ENCODE results near the gene GPR162.
"Not testable (repeated sequence)": the region's sequence is repeated elsewhere in the genome, so short reads cannot be mapped to it uniquely, and the experiment has no call there.

Gene GPR162

DNA sequence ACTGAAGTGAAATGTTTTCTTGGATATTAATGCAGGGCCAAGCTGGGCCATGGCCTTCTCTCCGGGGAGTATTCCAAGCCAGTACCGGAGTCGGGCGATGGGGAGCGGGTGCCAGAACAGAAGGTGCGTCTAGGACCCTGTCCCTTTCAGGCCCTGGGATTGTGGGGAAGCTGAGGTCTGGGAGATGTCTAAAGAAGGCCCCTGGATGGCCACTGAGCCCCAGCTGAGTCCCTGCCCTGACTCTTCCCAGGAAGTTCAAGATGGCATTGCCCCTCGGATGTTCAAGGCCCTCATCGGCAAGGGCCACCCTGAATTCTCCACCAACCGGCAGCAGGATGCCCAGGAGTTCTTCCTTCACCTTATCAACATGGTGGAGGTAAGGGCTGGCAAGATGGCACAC lies 38.5 kb downstream of the GPR162 start:
- no peak for DNase-seq

DNA sequence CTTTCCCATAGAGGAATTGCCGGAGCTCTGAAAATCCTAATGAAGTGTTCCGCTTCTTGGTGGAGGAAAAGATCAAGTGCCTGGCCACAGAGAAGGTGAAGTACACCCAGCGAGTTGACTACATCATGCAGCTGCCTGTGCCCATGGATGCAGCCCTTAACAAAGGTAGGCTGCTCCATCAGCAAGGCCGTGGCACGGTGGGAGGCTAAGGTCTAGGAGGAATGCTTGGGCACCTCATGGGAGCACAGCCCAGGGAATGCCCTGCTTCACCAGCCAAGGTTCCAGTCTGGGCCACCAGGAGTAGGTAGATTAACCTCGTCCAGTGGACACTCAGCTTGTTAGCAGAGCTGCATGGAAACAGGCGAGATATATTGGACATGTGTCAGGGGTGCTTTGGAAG lies 39.3 kb downstream of the GPR162 start:
- DNase-seq = no peak

DNA sequence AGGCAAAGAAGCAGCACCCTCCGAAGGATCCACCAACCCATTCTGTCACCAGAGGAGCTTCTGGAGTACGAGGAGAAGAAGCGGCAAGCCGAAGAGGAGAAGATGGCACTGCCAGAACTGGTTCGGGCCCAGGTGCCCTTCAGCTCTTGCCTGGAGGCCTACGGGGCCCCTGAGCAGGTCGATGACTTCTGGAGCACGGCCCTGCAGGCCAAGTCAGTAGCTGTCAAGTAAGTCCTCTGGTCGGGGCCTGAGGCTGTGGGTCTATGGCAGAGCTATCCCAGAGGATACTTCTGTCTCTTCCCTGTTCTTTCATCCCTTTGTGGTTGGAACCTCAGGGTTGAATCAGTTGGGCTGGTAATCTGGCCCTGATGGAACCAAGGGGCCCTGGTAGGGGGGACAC lies 39.8 kb downstream of the GPR162 start:
- DNase-seq = no peak

DNA sequence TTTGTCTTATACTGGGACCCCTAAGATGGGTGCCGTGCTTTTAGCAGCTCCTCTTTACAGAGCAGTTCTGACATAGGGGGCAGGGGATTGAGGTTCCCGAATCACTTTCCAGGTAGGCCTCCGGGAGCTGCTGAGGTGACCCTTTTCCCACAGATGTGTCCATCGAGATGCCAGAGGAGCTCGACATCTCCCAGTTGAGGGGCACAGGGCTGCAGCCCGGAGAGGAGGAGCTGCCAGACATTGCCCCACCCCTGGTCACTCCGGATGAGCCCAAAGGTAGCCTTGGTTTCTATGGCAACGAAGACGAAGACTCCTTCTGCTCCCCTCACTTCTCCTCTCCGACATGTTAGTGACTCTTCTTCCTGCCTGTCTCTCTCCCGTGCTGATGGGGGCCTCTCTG lies 41.4 kb downstream of the GPR162 start:
- DNase-seq = no peak

DNA sequence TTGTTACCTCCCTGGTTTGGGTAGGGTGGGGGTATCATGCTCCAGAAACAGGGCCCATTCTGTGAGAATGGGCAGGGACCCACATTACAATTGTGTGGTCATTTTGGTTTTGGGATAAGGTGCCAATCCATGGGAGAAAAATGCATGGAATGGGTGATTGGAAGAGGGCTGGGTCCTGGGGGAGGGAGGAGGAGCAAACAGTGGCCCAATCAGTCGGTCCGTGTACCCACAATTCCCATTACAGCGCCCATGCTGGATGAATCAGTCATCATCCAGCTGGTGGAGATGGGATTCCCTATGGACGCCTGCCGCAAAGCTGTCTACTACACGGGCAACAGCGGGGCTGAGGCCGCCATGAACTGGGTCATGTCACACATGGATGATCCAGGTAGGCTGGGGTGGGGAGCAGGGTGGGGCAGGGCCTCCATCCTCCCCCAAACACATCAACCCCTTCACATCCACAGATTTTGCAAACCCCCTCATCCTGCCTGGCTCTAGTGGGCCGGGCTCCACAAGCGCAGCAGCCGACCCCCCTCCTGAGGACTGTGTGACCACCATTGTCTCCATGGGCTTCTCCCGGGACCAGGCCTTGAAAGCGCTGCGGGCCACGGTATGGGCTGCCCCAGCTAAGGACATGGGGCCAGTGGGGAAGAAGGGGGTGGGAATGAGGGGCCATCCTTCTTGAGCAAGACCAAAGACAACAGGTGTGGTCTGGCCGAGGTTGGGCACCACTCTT lies 42.1 kb downstream of the GPR162 start:
- DNase-seq = no peak

DNA sequence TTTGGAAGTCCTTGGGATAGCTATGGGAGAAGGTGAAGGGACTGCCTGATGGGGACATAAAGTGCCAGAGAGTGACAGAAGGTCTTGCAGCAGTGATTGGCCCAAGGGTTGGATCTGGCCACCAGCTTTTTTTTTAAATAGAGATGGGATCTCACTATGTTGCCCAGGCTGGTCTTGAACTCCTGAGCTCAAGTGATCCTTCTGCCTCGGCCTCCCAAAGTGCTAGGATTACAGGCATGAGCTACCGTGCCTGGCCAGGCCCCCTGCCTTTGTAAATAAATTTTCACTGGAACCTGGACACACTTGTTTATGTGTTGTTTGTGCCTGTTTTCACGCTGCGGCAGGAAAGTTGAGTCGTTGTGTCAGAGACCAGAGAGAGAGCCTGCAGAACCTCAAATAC lies 43.7 kb downstream of the GPR162 start:
- DNase-seq = not testable (repeated sequence)

DNA sequence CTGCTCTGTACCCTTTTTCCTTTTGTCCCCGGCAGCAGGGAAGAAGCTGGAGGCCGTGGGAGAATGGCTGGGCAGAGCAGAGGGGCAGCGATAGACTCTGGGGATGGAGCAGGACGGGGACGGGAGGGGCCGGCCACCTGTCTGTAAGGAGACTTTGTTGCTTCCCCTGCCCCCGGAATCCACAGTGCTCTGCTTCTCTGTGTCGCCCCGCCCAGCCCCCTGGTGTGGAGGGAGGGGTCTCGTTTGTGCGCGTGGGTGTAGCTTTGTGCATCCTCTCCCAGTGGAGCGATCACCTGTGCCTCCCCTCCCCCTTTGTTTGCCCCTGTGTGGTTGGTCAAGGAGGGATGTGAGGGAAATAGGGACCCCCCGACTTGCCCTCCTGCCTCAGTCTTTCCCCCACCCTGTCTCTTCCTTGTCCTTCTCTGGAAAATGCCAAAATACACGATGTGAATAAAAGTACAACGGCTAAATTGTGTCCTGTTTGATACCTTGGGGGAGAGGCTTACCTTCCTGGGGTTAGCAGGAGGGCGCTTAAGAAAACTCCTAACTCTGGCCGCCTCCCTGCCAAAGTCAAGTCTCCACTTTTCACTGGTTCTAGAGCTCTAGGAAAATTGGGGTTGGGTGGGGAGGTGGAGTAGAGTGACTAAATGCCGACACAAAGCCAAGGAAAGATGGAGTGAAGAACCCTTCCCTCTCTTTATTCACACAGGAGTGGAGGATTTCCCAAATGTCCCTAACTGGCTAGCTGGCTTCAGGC lies 44.7 kb downstream of the GPR162 start:
- DNase-seq = no peak

DNA sequence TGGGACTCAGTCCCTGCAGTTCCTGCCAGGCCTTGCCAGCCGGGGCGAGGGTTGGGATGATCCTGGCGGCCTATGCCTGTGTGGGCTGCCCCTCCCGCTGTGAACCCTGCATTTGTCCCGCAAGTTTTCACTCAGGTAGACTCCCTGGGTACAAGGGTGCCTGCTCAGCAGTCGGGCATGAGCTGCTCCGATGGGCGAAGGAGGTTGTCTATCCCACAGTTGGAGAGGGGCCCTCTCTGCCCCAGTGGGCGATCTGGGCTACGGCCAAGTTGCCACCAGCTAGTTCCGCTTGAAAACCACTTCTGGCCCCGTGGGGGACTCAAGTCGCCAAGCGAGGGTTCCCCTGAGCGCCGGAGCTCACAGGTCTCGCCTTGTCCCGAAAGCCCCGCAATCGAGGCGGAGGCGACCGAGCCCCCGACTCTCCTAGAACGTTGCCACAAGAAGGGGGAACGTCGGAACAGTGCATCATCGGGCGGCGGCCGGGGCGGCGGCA lies 45.3 kb downstream of the GPR162 start:
- no peak for DNase-seq

DNA sequence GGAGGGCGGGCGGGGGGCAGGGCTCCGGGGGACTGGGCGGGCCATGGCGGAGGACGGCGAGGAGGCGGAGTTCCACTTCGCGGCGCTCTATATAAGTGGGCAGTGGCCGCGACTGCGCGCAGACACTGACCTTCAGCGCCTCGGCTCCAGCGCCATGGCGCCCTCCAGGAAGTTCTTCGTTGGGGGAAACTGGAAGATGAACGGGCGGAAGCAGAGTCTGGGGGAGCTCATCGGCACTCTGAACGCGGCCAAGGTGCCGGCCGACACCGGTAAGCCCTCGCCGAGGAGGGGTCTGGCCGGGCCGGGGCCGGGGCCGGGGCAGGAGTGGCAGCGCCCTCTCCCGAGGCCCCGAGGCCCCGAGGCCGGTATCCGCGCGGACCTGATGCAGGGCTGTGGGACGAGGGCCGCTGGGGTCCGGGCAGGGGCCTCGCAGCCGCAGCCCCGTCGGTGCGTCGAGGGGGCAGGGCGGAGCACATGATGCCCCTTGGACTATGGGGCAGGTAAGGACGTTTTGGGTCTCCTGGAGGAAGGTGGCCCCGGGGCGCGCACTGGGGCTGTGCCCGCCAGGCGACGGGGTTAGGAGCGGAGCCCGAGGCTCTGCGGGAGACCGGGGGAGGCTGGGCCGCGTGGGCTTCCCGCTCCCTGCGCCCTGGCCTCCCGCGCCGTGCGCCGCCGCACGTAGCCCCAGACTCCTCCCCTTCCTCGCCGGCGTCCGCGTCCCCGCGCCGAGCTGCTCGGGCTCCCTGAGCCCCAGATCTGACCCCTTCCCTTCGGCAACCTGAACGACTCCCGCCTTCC lies 46.0 kb downstream of the GPR162 start, which contains the start of gene TPI1:
Gene TPI1, plus strand, starts transcription at position 119 of the 798 bp plus-strand sequence. Its CDS starts 36 bp downstream, at position 155.
- peak; percentile 90 for DNase-seq

DNA sequence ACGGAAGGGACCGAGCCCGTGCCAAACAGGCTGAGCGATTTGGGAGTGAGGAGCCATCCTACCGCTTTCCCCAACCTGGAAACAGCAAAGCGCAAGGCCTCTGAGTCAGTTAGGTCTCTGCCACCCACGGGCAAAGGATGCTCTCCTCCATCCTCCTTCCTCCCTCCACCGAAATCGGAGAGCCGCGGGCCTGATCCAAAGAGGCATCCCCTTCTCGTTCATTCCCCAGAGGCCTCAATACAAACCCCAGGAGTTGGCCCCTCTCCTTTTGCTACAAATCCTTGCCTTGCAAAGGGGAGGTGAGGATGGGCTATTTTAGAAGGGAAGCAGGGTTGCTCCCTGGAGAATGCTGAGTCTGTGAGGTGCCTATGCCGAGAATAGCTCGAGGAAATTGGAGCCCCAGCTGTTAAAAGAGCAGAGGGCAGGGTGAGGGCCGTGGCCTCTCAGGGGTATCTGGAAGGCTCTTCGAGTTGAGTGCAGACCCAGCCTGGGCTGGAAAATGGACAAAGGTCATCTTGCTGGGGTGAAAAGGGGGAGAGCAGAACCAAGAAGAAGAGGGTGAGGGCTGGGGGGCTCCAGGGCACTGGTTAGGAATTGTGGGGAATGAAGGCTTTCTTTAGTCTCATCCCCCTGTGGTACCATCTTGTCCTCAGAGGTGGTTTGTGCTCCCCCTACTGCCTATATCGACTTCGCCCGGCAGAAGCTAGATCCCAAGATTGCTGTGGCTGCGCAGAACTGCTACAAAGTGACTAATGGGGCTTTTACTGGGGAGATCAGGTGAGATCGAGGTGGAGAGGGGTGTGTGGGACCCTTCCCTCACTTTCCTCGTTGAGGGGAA lies 46.8 kb downstream of the GPR162 start:
- DNase-seq = peak; percentile 57

DNA sequence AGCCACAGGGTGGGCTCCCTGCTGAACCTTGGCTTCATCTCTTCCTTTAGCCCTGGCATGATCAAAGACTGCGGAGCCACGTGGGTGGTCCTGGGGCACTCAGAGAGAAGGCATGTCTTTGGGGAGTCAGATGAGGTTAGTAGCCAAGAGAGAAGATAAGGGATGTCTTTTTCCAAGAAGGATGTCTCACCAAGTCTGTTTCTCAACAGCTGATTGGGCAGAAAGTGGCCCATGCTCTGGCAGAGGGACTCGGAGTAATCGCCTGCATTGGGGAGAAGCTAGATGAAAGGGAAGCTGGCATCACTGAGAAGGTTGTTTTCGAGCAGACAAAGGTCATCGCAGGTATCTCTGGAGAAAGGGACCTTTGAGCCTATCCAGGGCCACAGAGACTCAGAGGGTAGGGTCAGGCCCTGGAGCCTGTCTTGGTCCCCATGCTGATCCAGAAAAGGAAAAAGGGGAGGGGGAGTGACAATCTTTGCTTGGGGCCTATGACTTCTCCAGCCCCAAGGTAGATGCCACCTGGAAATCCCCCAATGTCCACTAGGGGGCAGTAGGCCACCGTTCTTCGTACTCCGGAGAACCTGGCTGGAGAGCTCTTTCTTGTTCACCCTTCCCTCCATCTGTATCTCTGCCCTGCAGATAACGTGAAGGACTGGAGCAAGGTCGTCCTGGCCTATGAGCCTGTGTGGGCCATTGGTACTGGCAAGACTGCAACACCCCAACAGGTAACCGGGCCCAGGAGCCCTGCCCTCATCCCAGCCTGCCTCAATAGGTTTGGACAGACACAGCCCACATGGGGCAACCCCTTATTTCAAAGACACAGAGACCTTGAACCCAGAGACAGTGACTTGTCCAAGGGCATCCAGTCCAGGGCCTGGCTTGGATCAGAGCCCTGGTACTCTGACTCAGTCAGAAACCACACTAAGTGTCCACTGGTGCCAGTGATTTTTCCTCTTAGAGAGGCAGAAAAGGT lies 47.7 kb downstream of the GPR162 start:
- DNase-seq = peak; percentile 92

DNA sequence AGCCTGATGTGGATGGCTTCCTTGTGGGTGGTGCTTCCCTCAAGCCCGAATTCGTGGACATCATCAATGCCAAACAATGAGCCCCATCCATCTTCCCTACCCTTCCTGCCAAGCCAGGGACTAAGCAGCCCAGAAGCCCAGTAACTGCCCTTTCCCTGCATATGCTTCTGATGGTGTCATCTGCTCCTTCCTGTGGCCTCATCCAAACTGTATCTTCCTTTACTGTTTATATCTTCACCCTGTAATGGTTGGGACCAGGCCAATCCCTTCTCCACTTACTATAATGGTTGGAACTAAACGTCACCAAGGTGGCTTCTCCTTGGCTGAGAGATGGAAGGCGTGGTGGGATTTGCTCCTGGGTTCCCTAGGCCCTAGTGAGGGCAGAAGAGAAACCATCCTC lies 48.7 kb downstream of the GPR162 start:
- DNase-seq = not testable (repeated sequence)

DNA sequence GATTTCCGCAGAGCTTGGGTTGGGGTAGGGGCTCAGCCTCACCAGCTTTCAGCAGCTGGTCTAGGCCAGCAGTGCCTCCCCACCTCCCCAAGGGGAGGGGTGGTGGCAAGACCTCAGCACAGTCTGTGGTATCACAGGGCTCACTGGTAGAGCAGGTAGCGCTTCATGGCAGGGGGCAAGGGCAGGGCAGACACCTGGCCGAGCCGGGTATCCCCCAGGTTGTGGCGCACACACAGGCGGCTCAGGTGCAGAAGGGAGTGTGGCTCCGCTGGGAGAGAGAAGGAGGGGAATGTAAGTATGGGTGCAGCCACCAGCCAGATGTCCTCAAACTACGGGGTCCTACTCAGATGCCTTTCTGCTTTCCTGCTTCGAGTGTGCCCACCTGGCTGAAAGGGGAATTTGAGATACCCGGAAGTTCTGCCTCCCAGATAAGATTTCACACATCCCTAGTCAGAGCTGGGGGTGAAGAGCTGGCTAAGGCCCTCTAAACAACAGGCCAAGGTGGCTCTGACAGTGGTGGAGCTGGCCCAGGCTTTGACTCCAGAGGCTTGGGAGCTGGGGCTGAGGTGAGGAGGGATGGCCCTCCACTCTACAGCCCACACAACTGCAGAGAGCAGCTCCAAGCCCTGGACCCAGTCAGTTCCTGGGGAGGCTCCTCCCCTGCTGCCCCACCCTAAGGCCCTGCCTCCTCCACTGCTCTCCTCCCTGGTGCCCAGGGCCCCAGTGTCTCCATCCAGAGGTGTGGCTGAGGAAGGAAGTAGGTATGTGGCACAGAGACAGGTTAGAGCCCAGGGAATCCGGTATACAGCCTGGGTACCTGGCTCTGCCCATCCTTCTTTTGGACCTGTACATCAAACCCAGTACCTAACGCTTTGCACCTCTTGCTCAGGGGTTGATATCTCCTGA lies 49.7 kb downstream of the GPR162 start:
- DNase-seq = peak; percentile 81

DNA sequence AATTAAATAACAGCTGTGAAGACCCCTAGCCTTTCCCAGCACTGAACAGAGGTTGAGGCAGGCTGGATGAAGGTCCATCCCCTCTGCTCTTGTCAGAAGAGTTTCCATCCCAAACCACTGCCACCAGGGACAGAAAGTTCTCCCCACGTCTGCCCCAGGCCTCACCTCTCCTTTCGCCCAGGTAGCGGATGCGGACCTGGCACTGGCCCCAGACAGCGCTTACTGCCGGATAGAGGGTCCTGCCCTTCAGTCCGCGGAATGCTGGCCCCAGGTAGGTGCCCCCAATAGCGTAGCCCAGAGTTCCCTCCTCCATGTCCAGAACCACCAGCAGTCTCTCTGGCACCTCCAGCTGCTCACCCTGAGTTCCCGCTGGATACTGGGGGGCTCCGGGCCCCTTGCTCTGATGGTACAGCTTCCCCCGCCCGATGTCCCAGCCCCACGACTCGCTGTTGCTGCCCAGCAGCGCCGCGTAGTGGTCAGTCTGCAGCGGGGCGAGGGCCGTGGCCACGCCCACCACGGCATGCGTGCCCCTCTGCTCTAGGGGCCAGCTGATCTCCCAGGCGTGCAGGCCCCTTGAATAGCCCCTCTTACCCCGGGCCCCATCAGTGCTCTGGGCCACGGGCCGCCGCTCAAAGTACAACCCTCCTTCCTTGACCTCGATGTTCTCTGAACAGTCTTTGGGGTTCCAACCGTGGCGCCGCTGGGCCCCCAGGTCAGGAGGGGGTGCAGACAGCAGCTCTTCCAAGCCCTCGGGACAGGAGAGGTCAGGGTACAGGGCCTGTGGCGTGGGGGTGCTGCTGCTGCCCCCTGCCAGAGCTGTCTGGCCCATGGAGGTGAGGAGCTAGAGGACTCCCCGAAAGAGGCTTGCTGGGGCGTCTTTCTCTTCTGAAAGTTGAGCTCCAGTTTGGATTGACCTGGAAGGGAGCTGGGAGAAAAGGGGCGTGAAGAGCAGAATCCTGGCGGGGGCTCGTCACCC lies 50.7 kb downstream of the GPR162 start:
- DNase-seq = peak; percentile 89

DNA sequence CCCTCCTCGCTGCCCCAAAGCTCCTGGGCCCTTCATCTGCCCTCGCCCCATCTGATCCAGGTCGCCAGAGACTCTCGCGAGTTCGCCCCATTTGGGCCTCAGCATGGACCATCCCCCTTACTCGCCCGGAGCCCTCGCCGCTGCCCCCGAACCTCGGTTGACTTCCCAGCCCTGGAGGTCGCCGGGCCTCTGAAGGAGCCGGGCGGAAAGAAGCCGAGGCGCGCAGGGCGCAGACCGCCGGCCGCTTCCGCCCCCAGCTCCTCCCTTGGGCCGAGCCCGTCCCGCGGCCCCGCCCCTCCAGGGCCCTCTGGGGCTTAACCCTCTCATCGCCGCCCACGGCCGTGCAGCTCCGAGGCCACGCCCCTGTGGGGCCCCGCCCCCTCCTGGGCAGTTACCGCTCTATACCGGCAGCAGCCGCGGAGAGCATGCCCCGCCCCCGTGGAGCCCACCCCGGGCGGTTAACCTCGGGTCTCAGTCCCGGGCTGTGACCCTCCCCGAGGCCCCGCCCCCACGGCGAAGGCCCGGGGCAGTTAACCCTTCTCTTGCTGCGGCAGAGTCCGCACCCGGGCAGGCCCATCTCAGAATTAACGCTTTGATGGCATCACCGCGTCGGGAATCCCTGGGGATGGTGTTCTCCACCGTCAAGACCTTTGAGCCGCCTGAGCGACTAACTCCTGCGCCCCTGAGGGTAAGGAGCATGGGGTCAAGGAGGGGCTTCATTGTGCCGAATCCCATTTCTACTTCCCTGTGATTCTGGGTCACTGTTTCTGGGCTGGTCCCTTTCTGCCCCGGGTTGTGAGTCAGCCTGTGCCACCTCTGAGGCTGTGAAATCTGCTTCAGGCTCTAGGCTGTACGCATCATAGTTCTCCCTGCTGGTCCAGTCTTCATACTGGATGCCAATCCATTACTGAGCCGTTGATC lies 51.7 kb downstream of the GPR162 start, which contains the start of gene SPSB2:
Gene SPSB2, minus strand, starts transcription at position 210 of the 921 bp plus-strand sequence. CDS start 402 bp downstream, outside the sequence.
- peak; percentile 98 for DNase-seq

DNA sequence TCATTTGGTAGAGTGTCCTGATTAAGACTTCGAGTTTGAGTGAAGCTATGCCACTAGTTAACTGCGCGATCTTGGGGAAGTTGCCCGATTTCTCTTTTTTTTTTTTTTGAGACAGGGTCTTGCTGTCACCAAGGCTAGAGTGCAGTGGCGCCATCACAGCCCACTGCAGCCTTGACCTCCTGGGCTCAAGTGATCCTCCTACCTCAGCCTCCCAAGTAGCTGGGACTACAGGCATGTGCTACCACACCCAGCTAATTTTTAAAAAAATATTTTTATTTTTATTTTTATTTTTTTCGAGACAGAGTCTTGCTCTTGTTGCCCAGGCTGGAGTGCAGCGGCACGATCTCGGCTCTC lies 52.4 kb downstream of the GPR162 start:
- not testable (repeated sequence) for DNase-seq

Data from hematopoietic multipotent progenitor cell treated with erythropoietin and hydrocortisone succinate and interleukin-3 and kit ligand, for 6 days (in vitro differentiated cells).